Large intestine (tissue), 3 donors: ENCODE results near the gene SIRPG. TPM values are rescaled to one million over a fixed set of nuclear protein-coding genes. Genes with fewer than 3 reads are reported as not detected.
"Not testable (repeated sequence)": the region's sequence is repeated elsewhere in the genome, so short reads cannot be mapped to it uniquely, and the experiment has no call there.

Experiments
- DNase-seq, 2 donors: peaks; one replicate each; pipeline versions ENCODE4 v3.0.0 to v3.0.0-alpha.2; 2013
- H3K27ac ChIP-seq: one replicate; pipeline ENCODE4 v1.5.1; 2013; ENCODE audit warnings: low read length
- H3K27me3 ChIP-seq: 2 replicates; pipeline ENCODE4 v1.6.1; 2013; ENCODE audit warnings: low read length; ENCODE audit not compliant: control insufficient read depth, insufficient read depth
- H3K36me3 ChIP-seq: 2 replicates; pipeline ENCODE4 v1.6.1; 2013; ENCODE audit warnings: low read length; ENCODE audit not compliant: control insufficient read depth, insufficient read depth
- H3K4me1 ChIP-seq: one replicate; pipeline ENCODE4 v1.6.1; 2013; ENCODE audit warnings: low read length; ENCODE audit not compliant: control insufficient read depth, insufficient read depth
- H3K4me3 ChIP-seq: one replicate; pipeline ENCODE4 v1.5.1; 2013; ENCODE audit warnings: low read length
- H3K9me3 ChIP-seq: one replicate; pipeline ENCODE4 v1.6.1; 2013; ENCODE audit warnings: mild to moderate bottlenecking, low read depth, low read length, moderate library complexity; ENCODE audit not compliant: control insufficient read depth
- WGBS: methylation state at CpG from one replicate; pipeline ENCODE4 v1.1.5; 2013; ENCODE audit warnings: low lambda C conversion rate; ENCODE audit not compliant: insufficient coverage; 5-methylcytosine and 5-hydroxymethylcytosine counted together
- polyA plus RNA-seq: library from polyadenylated mRNA; unstranded; fragments of 120-200 nt; gene quantifications from one replicate; pipeline ENCODE4 v1.2.1, GENCODE V29; 2013

The SIRPG gene
- polyA plus RNA-seq, 1 donor: 0.94 TPM

GRCh38 chr20:1626528-1627199 is 30.9 kb downstream of the SIRPG start:
- H3K9me3 ChIP-seq: no peaks in the 10 kb centered on the region
- DNase-seq: no peak
- H3K27ac ChIP-seq: no peak overlapping the region
- no peak overlapping the region for H3K4me3 ChIP-seq
- H3K27me3 ChIP-seq: peaks cover 2% of the 10 kb centered on the region
- H3K36me3 ChIP-seq: no peaks in the 10 kb centered on the region
- H3K4me1 ChIP-seq: no peaks in the 10 kb centered on the region
- no CpG with 5 or more reads among the region's 3 CpGs for WGBS

- H3K27ac ChIP-seq: no peak overlapping the region
- peaks cover 2% of the 10 kb centered on the region for H3K27me3 ChIP-seq
- H3K9me3 ChIP-seq: no peaks in the 10 kb centered on the region
- DNase-seq: no peak
- no peaks in the 10 kb centered on the region for H3K36me3 ChIP-seq
- no peaks in the 10 kb centered on the region for H3K4me1 ChIP-seq
- no peak overlapping the region for H3K4me3 ChIP-seq
- whole genome bisulfite sequencing: 80% methylated on average over 1 of the region's 2 CpGs
These were observed 32.4 kb downstream of the SIRPG start for GRCh38 chr20:1625083-1625690.

DNA sequence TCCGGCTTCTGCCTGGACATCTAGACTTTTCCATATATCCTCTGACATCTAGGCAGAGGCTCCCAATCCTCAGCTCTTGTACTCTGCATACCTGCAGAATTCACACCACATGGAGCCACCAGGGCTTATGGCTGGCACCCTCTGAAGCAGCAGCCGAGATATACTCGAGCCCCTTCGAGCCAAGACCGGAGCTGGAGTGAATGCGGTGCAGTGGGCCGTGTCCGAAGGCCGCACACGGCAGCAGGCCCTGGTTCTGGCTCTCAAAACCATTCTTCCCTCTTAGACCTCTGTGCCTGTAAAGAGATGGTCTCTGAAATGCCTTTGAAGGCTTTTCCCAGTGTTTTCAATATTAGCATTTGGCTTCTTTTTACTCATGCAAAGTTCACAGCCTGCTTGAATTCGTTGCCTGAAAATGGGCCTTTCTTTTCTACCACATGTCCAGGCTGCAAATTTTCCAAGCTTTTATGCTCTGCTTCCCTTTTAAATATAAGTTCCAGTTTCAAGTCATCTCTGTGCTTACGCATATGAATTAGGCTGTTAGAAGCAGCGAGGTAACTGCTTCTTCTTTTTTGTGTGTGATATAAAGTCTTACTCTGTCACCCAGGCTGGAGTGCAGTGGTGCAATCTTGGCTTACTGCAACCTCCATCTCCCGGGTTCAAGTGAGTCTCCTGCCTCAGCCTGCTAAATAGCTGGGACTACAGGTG is 33.9 kb downstream of the SIRPG start:
- Histone ChIP-seq H3K4me1 (no peaks in the 10 kb centered on the region), H3K9me3 (no peaks in the 10 kb centered on the region), H3K4me3 (no peak overlapping the region), H3K27me3 (peaks cover 2% of the 10 kb centered on the region), H3K36me3 (no peaks in the 10 kb centered on the region), H3K27ac (no peak overlapping the region)
- no peak for DNase-seq
- WGBS: 100% methylated on average over 1 of the region's 14 CpGs

GRCh38 chr20:1622450-1622849 is 35.1 kb downstream of the SIRPG start:
- Histone ChIP-seq H3K27me3 (no peaks in the 10 kb centered on the region), H3K4me3 (no peak overlapping the region), H3K9me3 (no peaks in the 10 kb centered on the region), H3K27ac (no peak overlapping the region), H3K36me3 (no peaks in the 10 kb centered on the region), H3K4me1 (no peaks in the 10 kb centered on the region)
- DNase-seq: peak in 1 of 2 donors; percentile 9
- WGBS: no CpG with 5 or more reads among the region's 1 CpG

DNA sequence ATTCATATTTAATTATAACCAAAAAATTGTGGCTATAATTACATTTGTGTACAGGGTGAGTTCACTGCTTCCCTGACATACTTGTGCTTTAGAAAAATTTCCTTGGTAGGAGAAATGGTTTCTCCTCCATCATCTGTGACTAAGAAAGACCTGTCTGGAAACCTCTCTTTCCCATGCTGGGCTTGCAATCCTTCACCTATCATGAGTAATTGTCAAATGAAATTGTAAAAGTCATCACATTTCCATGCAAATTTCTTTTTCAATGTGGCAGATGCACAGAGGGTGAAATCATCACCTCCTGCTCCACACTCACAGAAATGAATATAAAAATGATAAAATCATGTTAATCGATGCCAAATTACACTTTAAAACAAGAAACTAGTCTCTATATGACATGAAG is 36.3 kb downstream of the SIRPG start:
- DNase-seq: no peak
- Histone ChIP-seq H3K27me3 (no peaks in the 10 kb centered on the region), H3K27ac (no peak overlapping the region), H3K9me3 (no peaks in the 10 kb centered on the region), H3K4me3 (no peak overlapping the region), H3K36me3 (no peaks in the 10 kb centered on the region), H3K4me1 (no peaks in the 10 kb centered on the region)
- 100% methylated on average over 1 of the region's 1 CpG for WGBS

- Histone ChIP-seq H3K27me3 (no peaks in the 10 kb centered on the region), H3K9me3 (no peaks in the 10 kb centered on the region), H3K27ac (no peak within 1 kb of the TSS), H3K4me1 (no peaks in the 10 kb centered on the region), H3K4me3 (no peak within 1 kb of the TSS), H3K36me3 (no peaks in the 10 kb centered on the region)
- WGBS: no CpG with 5 or more reads among the region's 5 CpGs
- DNase-seq: peak in 1 of 2 donors; percentile 7
These were observed 37.6 kb downstream of the SIRPG start, which contains the start of gene SIRPB1 for GRCh38 chr20:1619861-1620444. SIRPB1 (minus strand) TSS chr20:1620009; CDS start chr20:1619944, 65 bp downstream.

GRCh38 chr20:1618954-1619540 is 38.5 kb downstream of the SIRPG start:
- no peak for DNase-seq
- Histone ChIP-seq H3K27me3 (no peaks in the 10 kb centered on the region), H3K36me3 (no peaks in the 10 kb centered on the region), H3K4me3 (no peak overlapping the region), H3K9me3 (no peaks in the 10 kb centered on the region), H3K4me1 (no peaks in the 10 kb centered on the region), H3K27ac (no peak overlapping the region)

DNA sequence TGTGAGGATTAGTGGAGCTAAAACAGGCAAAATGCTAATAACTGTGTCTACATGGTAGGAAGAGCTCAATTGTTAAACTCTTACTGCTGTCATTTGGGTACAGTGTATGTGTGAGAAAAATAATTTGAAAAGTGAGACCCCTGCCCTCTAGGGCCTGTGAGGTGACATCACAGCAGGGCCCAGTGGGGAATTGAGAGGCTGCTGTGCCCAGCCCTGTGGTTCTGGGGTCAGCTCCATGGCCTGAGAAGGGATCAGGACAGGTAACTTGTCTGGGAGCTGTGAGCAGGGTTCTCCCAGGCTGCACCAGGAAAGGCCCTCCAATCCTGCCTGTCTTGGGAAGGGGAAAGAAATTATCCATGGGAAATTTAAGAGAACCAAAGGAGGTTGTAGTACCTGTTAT is 39.1 kb downstream of the SIRPG start:
- Histone ChIP-seq H3K27ac (no peak overlapping the region), H3K4me3 (no peak overlapping the region), H3K27me3 (no peaks in the 10 kb centered on the region), H3K9me3 (no peaks in the 10 kb centered on the region), H3K36me3 (no peaks in the 10 kb centered on the region), H3K4me1 (no peaks in the 10 kb centered on the region)
- DNase-seq: no peak

GRCh38 chr20:1616858-1617434 is 40.6 kb downstream of the SIRPG start:
- H3K27ac ChIP-seq: no peak overlapping the region
- no peaks in the 10 kb centered on the region for H3K4me1 ChIP-seq
- H3K27me3 ChIP-seq: no peaks in the 10 kb centered on the region
- H3K36me3 ChIP-seq: no peaks in the 10 kb centered on the region
- H3K9me3 ChIP-seq: no peaks in the 10 kb centered on the region
- no peak overlapping the region for H3K4me3 ChIP-seq
- no peak for DNase-seq

DNA sequence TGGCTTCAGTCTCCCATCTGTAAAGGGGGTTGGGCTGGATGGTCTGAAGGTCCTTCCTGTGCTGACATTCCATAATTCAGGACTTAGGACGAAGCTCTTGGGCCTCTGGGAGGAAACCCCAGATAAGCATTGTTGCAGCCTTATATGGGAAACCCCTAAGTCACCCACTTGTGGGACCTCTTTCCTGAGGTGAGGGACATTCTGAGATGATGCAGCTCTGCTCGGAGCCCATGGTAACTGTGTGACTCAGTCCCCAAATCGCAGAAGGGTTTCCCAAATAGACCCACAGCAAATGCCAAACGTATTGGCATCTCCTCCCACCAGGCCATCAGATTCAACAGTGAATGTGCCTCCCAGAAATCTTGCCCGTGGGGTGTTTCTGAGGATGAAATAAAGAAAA is 47.2 kb downstream of the SIRPG start:
- H3K4me1 ChIP-seq, DNase-seq, H3K27me3 ChIP-seq, H3K9me3 ChIP-seq, H3K36me3 ChIP-seq, H3K4me3 ChIP-seq, H3K27ac ChIP-seq: not testable (repeated sequence)
- no CpG with 5 or more reads among the region's 5 CpGs for WGBS
